Occipital lobe (tissue), 2 donors: ENCODE data around the gene DHRS2. TPM values are rescaled to one million over a fixed set of nuclear protein-coding genes. Genes with fewer than 3 reads are reported as not detected.
"Not testable (repeated sequence)": the region's sequence is repeated elsewhere in the genome, so short reads cannot be mapped to it uniquely, and the experiment has no call there.

ENCODE experiments used
- DNase-seq: peaks from one replicate; lab custom pipeline; 2025; lab: John Stamatoyannopoulos, UW
- total RNA-seq: library from RNA; depleted of rRNA; stranded (reverse); fragments of >200 nt; gene quantifications from one replicate; pipeline ENCODE4 v1.2.3, GENCODE V29; 2014

Gene DHRS2
- total RNA-seq, 1 donor from 2014 or later, result 0.31 TPM

- no peak for DNase-seq
These were observed 3.6 kb upstream of the DHRS2 start for GRCh38 chr14:23632461-23633159.

DNA sequence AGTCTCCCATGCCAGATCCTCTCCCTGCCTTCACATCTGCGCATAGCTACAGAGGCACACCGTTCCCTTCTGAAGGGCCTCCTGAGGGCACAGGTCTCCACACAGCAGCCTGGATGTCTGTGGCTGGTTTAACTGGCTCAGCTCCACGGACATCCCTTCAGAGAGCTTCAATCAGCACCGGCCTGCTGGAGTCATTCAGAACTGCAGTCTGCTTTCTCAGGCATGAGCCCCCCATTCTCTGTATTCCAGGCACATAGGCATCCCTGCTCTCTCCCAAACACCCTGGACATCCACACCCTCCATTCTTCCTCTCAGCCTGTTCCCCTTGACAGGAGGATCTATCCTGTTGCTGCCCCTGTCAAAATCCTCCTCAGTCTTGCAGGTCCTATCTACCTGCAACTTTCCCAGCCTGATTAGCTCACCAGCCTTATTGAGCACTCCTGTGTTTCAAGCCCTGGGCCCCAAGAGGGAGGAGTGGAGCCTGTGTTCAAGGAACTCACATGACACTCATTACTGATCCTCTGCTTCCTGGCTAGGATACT lies 2.9 kb upstream of the DHRS2 start:
- no peak for DNase-seq

DNA sequence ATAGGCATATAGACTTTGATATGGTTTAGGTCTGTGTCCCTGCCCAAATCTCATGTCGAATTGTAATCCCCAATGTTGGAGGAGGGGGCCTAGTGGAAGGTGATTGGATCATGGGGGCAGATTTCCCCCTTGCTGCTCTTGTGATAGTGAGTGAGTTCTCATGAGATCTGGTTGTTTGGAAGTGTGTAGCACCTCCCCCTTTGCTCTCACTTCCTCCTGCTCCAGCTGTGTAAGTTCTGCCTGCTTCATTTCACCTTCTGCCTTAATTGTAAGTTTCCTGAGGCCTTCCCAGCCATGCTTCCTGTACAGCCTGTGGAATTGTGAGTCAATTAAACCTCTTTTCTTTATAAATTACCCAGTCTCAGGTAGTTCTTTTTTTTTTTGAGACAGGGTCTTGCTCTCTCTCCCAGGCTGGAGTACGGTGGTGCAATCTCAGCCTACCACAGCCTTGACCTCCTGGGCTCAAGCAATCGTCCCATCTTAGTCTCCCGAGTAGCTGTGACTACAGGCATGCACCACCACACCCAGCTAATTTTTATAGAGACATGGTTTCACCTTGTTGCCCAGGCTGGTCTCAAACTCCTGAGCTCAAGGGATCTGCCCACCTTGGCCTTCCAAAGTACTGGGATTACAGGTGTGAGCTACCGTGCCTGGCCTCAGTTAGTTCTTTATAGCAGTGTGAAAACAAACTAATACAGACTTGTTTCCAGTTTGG lies 1.3 kb upstream of the DHRS2 start:
- not testable (repeated sequence) for DNase-seq

- DNase-seq, result not testable (repeated sequence)
These were observed 1.1 kb downstream of the DHRS2 start for GRCh38 chr14:23637312-23637654.

GRCh38 chr14:23637655-23638413 lies 1.7 kb downstream of the DHRS2 start:
- DNase-seq, result not testable (repeated sequence)

DNA sequence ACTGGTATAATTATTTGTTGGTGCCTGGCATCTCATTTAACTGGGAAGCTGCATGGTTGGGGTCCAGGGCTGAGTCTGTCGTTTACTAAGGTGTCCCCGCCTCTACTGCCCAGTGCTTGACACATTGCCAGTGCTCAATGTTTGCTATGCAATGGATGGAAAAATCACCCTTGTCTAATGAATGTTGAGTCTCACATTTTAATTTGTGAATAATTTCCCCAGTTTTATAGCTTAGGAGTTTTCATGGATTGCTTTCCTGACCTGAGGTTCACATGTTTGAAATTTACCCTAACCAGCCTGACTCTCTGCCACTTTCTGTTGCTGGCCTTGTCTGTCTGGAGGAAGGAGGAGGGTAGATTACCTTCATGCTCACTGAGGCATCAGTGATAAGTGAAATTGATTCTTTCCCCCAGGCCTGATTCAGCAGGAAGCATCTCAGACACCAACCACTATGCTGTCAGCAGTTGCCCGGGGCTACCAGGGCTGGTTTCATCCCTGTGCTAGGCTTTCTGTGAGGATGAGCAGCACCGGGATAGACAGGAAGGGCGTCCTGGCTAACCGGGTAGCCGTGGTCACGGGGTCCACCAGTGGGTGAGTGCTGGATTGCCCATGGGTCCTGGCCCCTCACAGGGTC lies 2.4 kb downstream of the DHRS2 start:
- no peak for DNase-seq

GRCh38 chr14:23639048-23639890 lies 3.1 kb downstream of the DHRS2 start:
- DNase-seq, result no peak

DNA sequence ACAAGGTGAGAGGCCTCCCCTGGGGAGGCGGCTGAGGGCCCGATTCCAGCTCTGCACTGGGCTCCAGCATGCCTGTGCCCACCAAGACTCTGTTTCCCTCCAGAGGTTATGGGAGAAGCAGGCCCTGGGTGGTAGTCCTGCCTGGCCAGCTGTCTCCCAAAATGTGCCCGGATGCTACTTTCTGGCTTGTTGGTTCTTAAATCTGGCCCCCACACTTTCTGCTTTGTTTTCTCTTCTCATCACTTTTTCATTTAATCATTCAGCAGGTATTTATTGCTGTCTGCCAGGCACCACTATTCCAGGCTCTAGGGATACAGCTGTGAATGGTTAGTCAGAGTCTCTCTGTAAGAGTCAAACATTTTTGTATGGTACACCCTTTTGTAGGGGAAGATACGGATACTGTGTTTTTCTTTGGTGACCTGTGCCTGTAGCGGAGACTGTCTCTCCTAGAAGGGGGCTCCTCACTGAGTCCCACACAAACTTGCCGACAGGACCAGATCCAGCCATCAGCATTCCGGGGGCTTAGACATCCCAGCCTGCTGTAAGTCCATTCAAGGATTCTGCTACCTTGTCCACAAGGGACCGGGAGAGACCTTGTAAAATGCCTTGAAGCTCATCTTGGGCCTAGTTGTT lies 3.8 kb downstream of the DHRS2 start:
- DNase-seq, result no peak

- DNase-seq, result no peak
These were observed 4.5 kb downstream of the DHRS2 start for GRCh38 chr14:23640524-23641141.

DNA sequence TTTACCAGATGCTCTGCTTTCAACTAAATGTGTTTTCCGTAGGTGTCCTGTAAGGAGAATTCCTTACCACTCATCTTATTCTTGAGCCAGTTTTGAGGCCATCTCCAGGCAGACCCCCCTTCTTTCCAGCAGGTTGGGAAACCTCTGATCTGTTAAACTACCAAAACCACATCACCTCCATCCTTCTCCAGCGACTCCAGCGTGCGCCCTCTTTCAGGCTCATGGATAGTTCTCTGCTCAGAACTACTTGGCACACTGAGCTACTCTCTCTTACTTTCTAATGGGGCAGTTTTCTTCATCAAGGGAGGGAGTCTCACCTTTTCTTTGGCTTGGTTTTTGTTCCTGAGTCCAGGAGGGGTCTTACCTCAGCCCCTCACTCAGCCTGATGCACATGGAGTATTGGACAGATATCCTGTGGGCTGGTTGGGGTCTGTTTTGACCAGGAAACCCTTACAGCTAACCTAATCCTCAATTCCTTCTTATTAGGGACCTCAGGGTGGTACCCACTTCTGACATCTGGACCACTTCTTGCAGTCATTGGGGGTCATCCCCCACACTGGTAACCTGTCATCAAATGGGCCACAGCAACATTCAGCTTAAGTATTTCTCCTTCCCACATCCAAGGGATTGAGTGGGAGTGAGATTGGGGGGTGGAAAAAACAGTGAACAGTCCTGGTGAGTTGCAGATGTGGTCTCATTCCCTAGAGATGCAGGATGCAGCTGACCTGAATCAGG lies 5.2 kb downstream of the DHRS2 start:
- no peak for DNase-seq

GRCh38 chr14:23641915-23642588 lies 5.9 kb downstream of the DHRS2 start:
- DNase-seq, result no peak

- no peak for DNase-seq
These were observed 7.5 kb downstream of the DHRS2 start for GRCh38 chr14:23643533-23644194.

- no peak for DNase-seq
These were observed 8.2 kb downstream of the DHRS2 start for GRCh38 chr14:23644195-23644918.

GRCh38 chr14:23644919-23645336 lies 8.8 kb downstream of the DHRS2 start:
- DNase-seq, result no peak

- DNase-seq, result no peak
These were observed 9.3 kb downstream of the DHRS2 start for GRCh38 chr14:23645504-23645811.

- DNase-seq, result no peak
These were observed 9.9 kb downstream of the DHRS2 start for GRCh38 chr14:23645812-23646647.
